ENCODE data around the gene FFAR2. TPM values are rescaled to one million over a fixed set of nuclear protein-coding genes. Genes with fewer than 3 reads are reported as not detected.
"Not testable (repeated sequence)": the region's sequence is repeated elsewhere in the genome, so short reads cannot be mapped to it uniquely, and the experiment has no call there.

Gene FFAR2
- total and polyA plus RNA-seq, 2 donors (not counting 1 experiment from before 2014, with no cell fraction given) = not detected

GRCh38 chr19:35471946-35472345, 23.9 kb downstream of the FFAR2 start:
- Histone ChIP-seq H3K36me3 (ENCODE audit: control insufficient read depth, insufficient read depth, low read length) (no peaks in the 10 kb centered on the region), H3K27ac (ENCODE audit: insufficient read depth, low read length) (no peak overlapping the region), H3K4me2 (ENCODE audit: extremely low read depth, insufficient read depth, low read length) (no peak overlapping the region), H2AFZ (ENCODE audit: low read length) (no peak overlapping the region), H4K20me1 (ENCODE audit: control insufficient read depth, extremely low read depth, insufficient read depth, low read length) (no peaks in the 10 kb centered on the region), H3K9ac (ENCODE audit: insufficient read depth, low read length) (no peak overlapping the region), H3K79me2 (ENCODE audit: control insufficient read depth, insufficient read depth, low read length) (no peaks in the 10 kb centered on the region), H3K27me3 (ENCODE audit: control insufficient read depth, insufficient read depth, low read length) (no peaks in the 10 kb centered on the region), H3K9me3 (ENCODE audit: control insufficient read depth, insufficient read depth, low read depth, low read length) (no peaks in the 10 kb centered on the region), H3K4me1 (ENCODE audit: control insufficient read depth, extremely low read depth, insufficient read depth, low read length) (no peaks in the 10 kb centered on the region), H3K4me3 (replicated peaks in 1 of 4; ENCODE audit: control extremely low read depth in 1 of 4, insufficient read depth in 1 of 4, low read depth in 3 of 4, low read length in 4 of 4) (no peak overlapping the region)
- no peak for TF ChIP-seq CTCF (conservative IDR thresholded peaks at IDR 0.05 in 1 of 2, IDR thresholded peaks at IDR 0.05 in 1 of 2; ENCODE audit: low read depth in 1 of 2, low read length in 2 of 2)
- TF ChIP-seq EZH2 (IDR thresholded peaks at IDR 0.05; ENCODE audit: low read length, missing control alignments) = no peak
- DNase-seq (ENCODE audit: low read depth in 2 of 2) = no peak

DNA sequence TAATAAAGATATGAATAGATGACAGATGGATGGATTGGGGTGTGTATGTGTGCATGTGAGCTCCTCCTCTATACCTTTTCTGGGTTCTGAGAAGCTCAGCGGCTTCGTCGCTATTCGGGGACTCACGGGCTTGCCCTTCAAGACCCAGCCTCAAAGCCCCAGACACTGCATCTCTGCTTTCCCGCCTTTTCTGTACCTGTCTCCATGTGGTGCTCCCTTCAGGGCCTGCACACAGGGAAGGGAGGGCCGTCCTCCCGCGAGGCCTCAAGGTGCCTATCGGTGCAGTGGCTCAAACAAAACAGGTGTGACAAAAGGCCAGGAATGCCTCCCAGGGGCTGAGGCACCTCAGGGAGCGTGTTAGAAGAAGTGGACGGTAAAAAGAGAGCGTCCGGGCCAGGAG, 26.0 kb downstream of the FFAR2 start:
- H3K9ac ChIP-seq (ENCODE audit: insufficient read depth, low read length) = no peak overlapping the region
- no peak for DNase-seq (ENCODE audit: low read depth in 2 of 2)
- H4K20me1 ChIP-seq (ENCODE audit: control insufficient read depth, extremely low read depth, insufficient read depth, low read length) = no peaks in the 10 kb centered on the region
- no peak overlapping the region for H3K4me3 ChIP-seq (replicated peaks in 1 of 4; ENCODE audit: control extremely low read depth in 1 of 4, insufficient read depth in 1 of 4, low read depth in 3 of 4, low read length in 4 of 4)
- H3K27me3 ChIP-seq (ENCODE audit: control insufficient read depth, insufficient read depth, low read length) = no peaks in the 10 kb centered on the region
- no peaks in the 10 kb centered on the region for H3K79me2 ChIP-seq (ENCODE audit: control insufficient read depth, insufficient read depth, low read length)
- no peak overlapping the region for H2AFZ ChIP-seq (ENCODE audit: low read length)
- H3K27ac ChIP-seq (ENCODE audit: insufficient read depth, low read length) = no peak overlapping the region
- no peaks in the 10 kb centered on the region for H3K4me1 ChIP-seq (ENCODE audit: control insufficient read depth, extremely low read depth, insufficient read depth, low read length)
- TF ChIP-seq CTCF (conservative IDR thresholded peaks at IDR 0.05 in 1 of 2, IDR thresholded peaks at IDR 0.05 in 1 of 2; ENCODE audit: low read depth in 1 of 2, low read length in 2 of 2) (no peak), EZH2 (IDR thresholded peaks at IDR 0.05; ENCODE audit: low read length, missing control alignments) (no peak)
- H3K4me2 ChIP-seq (ENCODE audit: extremely low read depth, insufficient read depth, low read length) = no peak overlapping the region
- no peaks in the 10 kb centered on the region for H3K9me3 ChIP-seq (ENCODE audit: control insufficient read depth, insufficient read depth, low read depth, low read length)
- H3K36me3 ChIP-seq (ENCODE audit: control insufficient read depth, insufficient read depth, low read length) = no peaks in the 10 kb centered on the region

- H2AFZ ChIP-seq (ENCODE audit: low read length); H3K9me3 ChIP-seq (ENCODE audit: control insufficient read depth, insufficient read depth, low read depth, low read length); H4K20me1 ChIP-seq (ENCODE audit: control insufficient read depth, extremely low read depth, insufficient read depth, low read length); DNase-seq (ENCODE audit: low read depth in 2 of 2); H3K9ac ChIP-seq (ENCODE audit: insufficient read depth, low read length); H3K4me2 ChIP-seq (ENCODE audit: extremely low read depth, insufficient read depth, low read length); H3K79me2 ChIP-seq (ENCODE audit: control insufficient read depth, insufficient read depth, low read length); H3K4me3 ChIP-seq (replicated peaks in 1 of 4; ENCODE audit: control extremely low read depth in 1 of 4, insufficient read depth in 1 of 4, low read depth in 3 of 4, low read length in 4 of 4); H3K4me1 ChIP-seq (ENCODE audit: control insufficient read depth, extremely low read depth, insufficient read depth, low read length); H3K36me3 ChIP-seq (ENCODE audit: control insufficient read depth, insufficient read depth, low read length); H3K27me3 ChIP-seq (ENCODE audit: control insufficient read depth, insufficient read depth, low read length); H3K27ac ChIP-seq (ENCODE audit: insufficient read depth, low read length): not testable (repeated sequence)
Observed at GRCh38 chr19:35474594-35474993, 26.5 kb downstream of the FFAR2 start.
